Liver (tissue), 9 donors: ENCODE results near the gene ASB1. TPM values are rescaled to one million over a fixed set of nuclear protein-coding genes. Genes with fewer than 3 reads are reported as not detected.

Experiments
- DNase-seq: peaks from one replicate; pipeline ENCODE4 v3.0.0-alpha.2; 2017; ENCODE audit warnings: low spot score
- H3K27ac ChIP-seq, 2 donors: one replicate each; pipeline ENCODE4 v1.7.0; 2013; ENCODE audit warnings: inconsistent platforms in 2 of 2, low read length in 2 of 2, control low read depth in 1 of 2, low read depth in 1 of 2, mild to moderate bottlenecking in 1 of 2
- H3K27me3 ChIP-seq, 4 donors: one replicate each; pipeline versions ENCODE4 v1.6.1 to v1.7.0; 2013; ENCODE audit warnings: low read length in 3 of 4, inconsistent platforms in 1 of 4, mild to moderate bottlenecking in 1 of 4, moderate library complexity in 1 of 4; ENCODE audit not compliant: control insufficient read depth in 4 of 4, insufficient read depth in 4 of 4
- H3K36me3 ChIP-seq, 4 donors: one replicate each; pipeline versions ENCODE4 v1.6.1 to v1.7.0; 2013; ENCODE audit warnings: low read length in 3 of 4, mild to moderate bottlenecking in 3 of 4, low read depth in 1 of 4, moderate library complexity in 1 of 4; ENCODE audit not compliant: control insufficient read depth in 4 of 4, insufficient read depth in 3 of 4
- H3K4me1 ChIP-seq, 4 donors: one replicate each; pipeline versions ENCODE4 v1.6.1 to v1.7.0; 2013; ENCODE audit warnings: low read length in 3 of 4, mild to moderate bottlenecking in 3 of 4, moderate library complexity in 1 of 4; ENCODE audit not compliant: control insufficient read depth in 4 of 4, insufficient read depth in 4 of 4
- H3K4me3 ChIP-seq, 3 donors: one replicate each; pipeline versions ENCODE4 v1.6.1 to v1.7.0; 2013; ENCODE audit warnings: low read length in 3 of 3, control low read depth in 1 of 3, low read depth in 1 of 3, mild to moderate bottlenecking in 1 of 3
- H3K9ac ChIP-seq, 2 donors: one replicate each; pipeline ENCODE4 v1.7.0; 2013; ENCODE audit warnings: low read length in 2 of 2, mild to moderate bottlenecking in 2 of 2, moderate library complexity in 2 of 2, control low read depth in 1 of 2, low read depth in 1 of 2
- H3K9me3 ChIP-seq, 4 donors: one replicate each; pipeline versions ENCODE4 v1.6.1 to v1.7.0; 2013; ENCODE audit warnings: low read length in 3 of 4; ENCODE audit not compliant: control insufficient read depth in 4 of 4
- EGR1 ChIP-seq, 2 donors: IDR thresholded peaks; 2 replicates each; pipeline ENCODE4 v1.6.1; 2016 to 2018; ENCODE audit warnings: antibody characterized with exemption in 2 of 2, low read depth in 2 of 2
- FOXA1 ChIP-seq: IDR thresholded peaks from 2 replicates; pipeline ENCODE4 v1.6.1; 2016; ENCODE audit warnings: antibody characterized with exemption
- FOXA2 ChIP-seq: IDR thresholded peaks from 2 replicates; pipeline ENCODE4 v1.6.1; 2016; ENCODE audit warnings: antibody characterized with exemption
- GABPA ChIP-seq, 2 donors: IDR thresholded peaks in 1 of 2; conservative IDR thresholded peaks in 1 of 2; 2 replicates each; pipeline ENCODE4 v1.6.1; 2016; ENCODE audit warnings: antibody characterized with exemption in 2 of 2, mild to moderate bottlenecking in 1 of 2, moderate library complexity in 1 of 2
- HNF4A ChIP-seq, 2 donors: conservative IDR thresholded peaks; 2 replicates each; pipeline ENCODE4 v1.6.1; 2016; ENCODE audit warnings: antibody characterized with exemption in 2 of 2, mild to moderate bottlenecking in 2 of 2
- HNF4G ChIP-seq: IDR thresholded peaks from 2 replicates; pipeline ENCODE4 v1.6.1; 2016; ENCODE audit warnings: antibody characterized with exemption
- JUND ChIP-seq, 2 donors: IDR thresholded peaks; 2 replicates each; pipeline ENCODE4 v1.6.1; 2016; ENCODE audit warnings: antibody characterized with exemption in 2 of 2
- NR2F2 ChIP-seq: IDR thresholded peaks from 2 replicates; pipeline ENCODE4 v1.6.1; 2016; ENCODE audit warnings: antibody characterized with exemption
- RAD21 ChIP-seq, 2 donors: IDR thresholded peaks; 2 replicates each; pipeline ENCODE4 v1.6.1; 2016; ENCODE audit warnings: antibody characterized with exemption in 2 of 2, mild to moderate bottlenecking in 2 of 2
- RXRA ChIP-seq, 2 donors: IDR thresholded peaks; 2 replicates each; pipeline ENCODE4 v1.6.1; 2017 to 2018; ENCODE audit warnings: antibody characterized with exemption in 2 of 2, mild to moderate bottlenecking in 1 of 2
- TAF1 ChIP-seq: conservative IDR thresholded peaks from 2 replicates; pipeline ENCODE4 v1.6.1; 2016; ENCODE audit warnings: antibody characterized with exemption, mild to moderate bottlenecking
- YY1 ChIP-seq: IDR thresholded peaks from 2 replicates; pipeline ENCODE4 v1.6.1; 2016; ENCODE audit warnings: antibody characterized with exemption, mild to moderate bottlenecking
- WGBS: extraction: QIAGEN DNeasy Blood & Tissue Kit; methylation state at CpG from one replicate; pipeline ENCODE4 v1.1.7; 2013; 5-methylcytosine and 5-hydroxymethylcytosine counted together
- polyA plus RNA-seq, 2 donors: library from polyadenylated mRNA; stranded (reverse) in 1 of 2; unstranded in 1 of 2; fragments of 200-250 nt in 1 of 2; fragments of >200 nt in 1 of 2; fragmentation: Nextera tagmentation in 1 of 2; extraction: Ambion mirVana in 1 of 2; gene quantifications; one replicate each; pipeline versions ENCODE4 v1.2.1 to v1.2.3, GENCODE V29; 2013 to 2015
- total RNA-seq, 2 donors: library from RNA; depleted of rRNA; stranded (reverse); fragments of >200 nt; gene quantifications; one replicate each; pipeline ENCODE4 v1.2.3, GENCODE V29; 2014
- TF ChIP-seq, protein P1 (sequence below): IDR thresholded peaks from 2 replicates; pipeline ENCODE4 v1.6.1; 2016; ENCODE audit warnings: antibody characterized with exemption, mild to moderate bottlenecking
- TF ChIP-seq, protein P2 (sequence below): IDR thresholded peaks from 2 replicates; pipeline ENCODE4 v1.6.1; 2016; ENCODE audit warnings: antibody characterized with exemption
- TF ChIP-seq, protein P3 (sequence below): IDR thresholded peaks from 2 replicates; pipeline ENCODE4 v1.6.1; 2016; ENCODE audit warnings: antibody characterized with exemption
- TF ChIP-seq, protein P4 (sequence below): fragments of 150-350 bp; IDR thresholded peaks from 2 replicates; pipeline ENCODE4 v1.5.1; 2017; ENCODE audit warnings: improper control_type of control experiment, low read depth, low read length; ENCODE audit not compliant: missing input control
- TF ChIP-seq, protein P5 (sequence below): IDR thresholded peaks from 2 replicates; pipeline ENCODE4 v1.6.1; 2016; ENCODE audit warnings: antibody characterized with exemption
- donor health status: healthy.
- donor health status: healthy.
- donor health status: healthy.
- donor health status: healthy.
- donor health status: healthy.

ASB1 gene
- total and polyA plus RNA-seq, 4 donors: 6.1 to 15.2 (median 10.5) TPM

DNA sequence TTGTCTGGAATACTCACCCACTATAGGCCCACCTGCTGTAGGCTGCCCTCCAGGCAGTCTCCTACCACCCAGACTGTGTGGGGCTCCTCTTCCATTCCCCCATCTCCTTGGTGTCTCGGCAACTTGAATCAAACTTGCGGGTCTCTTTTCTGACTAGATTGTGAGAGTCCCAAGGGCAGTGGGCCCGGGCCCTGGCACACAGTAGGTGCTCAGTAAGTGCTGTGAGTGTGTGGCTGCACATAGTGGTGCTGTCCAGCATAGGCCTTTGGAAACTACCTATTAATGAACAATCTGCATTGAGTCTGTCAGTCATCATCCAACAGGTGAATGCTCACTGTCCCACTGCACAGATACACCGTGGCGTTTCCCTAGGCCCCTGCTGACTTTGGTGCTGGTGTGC, 43.6 kb upstream of the ASB1 start:
- H3K27ac ChIP-seq: no peak overlapping the region
- no peak overlapping the region for H3K4me3 ChIP-seq
- peaks cover 0 to 5% (median 0%) of the 10 kb centered on the region in 4 donors for H3K4me1 ChIP-seq
- H3K36me3 ChIP-seq: peaks cover 0 to 2% (median 2%) of the 10 kb centered on the region in 4 donors
- 98% methylated on average over 5 of the region's 5 CpGs for WGBS
- no peak for TF ChIP-seq RAD21 (IDR thresholded peaks at IDR 0.05)
- no peak for TF ChIP-seq JUND (IDR thresholded peaks at IDR 0.05)
- TF ChIP-seq EGR1 (IDR thresholded peaks at IDR 0.05; ENCODE audit: low read depth in 2 of 2): no peak
- TF ChIP-seq, protein P1, sequence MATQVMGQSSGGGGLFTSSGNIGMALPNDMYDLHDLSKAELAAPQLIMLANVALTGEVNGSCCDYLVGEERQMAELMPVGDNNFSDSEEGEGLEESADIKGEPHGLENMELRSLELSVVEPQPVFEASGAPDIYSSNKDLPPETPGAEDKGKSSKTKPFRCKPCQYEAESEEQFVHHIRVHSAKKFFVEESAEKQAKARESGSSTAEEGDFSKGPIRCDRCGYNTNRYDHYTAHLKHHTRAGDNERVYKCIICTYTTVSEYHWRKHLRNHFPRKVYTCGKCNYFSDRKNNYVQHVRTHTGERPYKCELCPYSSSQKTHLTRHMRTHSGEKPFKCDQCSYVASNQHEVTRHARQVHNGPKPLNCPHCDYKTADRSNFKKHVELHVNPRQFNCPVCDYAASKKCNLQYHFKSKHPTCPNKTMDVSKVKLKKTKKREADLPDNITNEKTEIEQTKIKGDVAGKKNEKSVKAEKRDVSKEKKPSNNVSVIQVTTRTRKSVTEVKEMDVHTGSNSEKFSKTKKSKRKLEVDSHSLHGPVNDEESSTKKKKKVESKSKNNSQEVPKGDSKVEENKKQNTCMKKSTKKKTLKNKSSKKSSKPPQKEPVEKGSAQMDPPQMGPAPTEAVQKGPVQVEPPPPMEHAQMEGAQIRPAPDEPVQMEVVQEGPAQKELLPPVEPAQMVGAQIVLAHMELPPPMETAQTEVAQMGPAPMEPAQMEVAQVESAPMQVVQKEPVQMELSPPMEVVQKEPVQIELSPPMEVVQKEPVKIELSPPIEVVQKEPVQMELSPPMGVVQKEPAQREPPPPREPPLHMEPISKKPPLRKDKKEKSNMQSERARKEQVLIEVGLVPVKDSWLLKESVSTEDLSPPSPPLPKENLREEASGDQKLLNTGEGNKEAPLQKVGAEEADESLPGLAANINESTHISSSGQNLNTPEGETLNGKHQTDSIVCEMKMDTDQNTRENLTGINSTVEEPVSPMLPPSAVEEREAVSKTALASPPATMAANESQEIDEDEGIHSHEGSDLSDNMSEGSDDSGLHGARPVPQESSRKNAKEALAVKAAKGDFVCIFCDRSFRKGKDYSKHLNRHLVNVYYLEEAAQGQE: no peak
- no peak for TF ChIP-seq GABPA (IDR thresholded peaks at IDR 0.05 in 1 of 2, conservative IDR thresholded peaks at IDR 0.05 in 1 of 2)
- no peak for TF ChIP-seq FOXA1
- TF ChIP-seq, protein P2, sequence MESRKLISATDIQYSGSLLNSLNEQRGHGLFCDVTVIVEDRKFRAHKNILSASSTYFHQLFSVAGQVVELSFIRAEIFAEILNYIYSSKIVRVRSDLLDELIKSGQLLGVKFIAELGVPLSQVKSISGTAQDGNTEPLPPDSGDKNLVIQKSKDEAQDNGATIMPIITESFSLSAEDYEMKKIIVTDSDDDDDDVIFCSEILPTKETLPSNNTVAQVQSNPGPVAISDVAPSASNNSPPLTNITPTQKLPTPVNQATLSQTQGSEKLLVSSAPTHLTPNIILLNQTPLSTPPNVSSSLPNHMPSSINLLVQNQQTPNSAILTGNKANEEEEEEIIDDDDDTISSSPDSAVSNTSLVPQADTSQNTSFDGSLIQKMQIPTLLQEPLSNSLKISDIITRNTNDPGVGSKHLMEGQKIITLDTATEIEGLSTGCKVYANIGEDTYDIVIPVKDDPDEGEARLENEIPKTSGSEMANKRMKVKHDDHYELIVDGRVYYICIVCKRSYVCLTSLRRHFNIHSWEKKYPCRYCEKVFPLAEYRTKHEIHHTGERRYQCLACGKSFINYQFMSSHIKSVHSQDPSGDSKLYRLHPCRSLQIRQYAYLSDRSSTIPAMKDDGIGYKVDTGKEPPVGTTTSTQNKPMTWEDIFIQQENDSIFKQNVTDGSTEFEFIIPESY: no peak
- TF ChIP-seq NR2F2: no peak
- TF ChIP-seq, protein P3, sequence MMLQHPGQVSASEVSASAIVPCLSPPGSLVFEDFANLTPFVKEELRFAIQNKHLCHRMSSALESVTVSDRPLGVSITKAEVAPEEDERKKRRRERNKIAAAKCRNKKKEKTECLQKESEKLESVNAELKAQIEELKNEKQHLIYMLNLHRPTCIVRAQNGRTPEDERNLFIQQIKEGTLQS: no peak
- TF ChIP-seq HNF4A (conservative IDR thresholded peaks at IDR 0.05): no peak
- no peak for TF ChIP-seq RXRA (IDR thresholded peaks at IDR 0.05)
- TF ChIP-seq, protein P4, sequence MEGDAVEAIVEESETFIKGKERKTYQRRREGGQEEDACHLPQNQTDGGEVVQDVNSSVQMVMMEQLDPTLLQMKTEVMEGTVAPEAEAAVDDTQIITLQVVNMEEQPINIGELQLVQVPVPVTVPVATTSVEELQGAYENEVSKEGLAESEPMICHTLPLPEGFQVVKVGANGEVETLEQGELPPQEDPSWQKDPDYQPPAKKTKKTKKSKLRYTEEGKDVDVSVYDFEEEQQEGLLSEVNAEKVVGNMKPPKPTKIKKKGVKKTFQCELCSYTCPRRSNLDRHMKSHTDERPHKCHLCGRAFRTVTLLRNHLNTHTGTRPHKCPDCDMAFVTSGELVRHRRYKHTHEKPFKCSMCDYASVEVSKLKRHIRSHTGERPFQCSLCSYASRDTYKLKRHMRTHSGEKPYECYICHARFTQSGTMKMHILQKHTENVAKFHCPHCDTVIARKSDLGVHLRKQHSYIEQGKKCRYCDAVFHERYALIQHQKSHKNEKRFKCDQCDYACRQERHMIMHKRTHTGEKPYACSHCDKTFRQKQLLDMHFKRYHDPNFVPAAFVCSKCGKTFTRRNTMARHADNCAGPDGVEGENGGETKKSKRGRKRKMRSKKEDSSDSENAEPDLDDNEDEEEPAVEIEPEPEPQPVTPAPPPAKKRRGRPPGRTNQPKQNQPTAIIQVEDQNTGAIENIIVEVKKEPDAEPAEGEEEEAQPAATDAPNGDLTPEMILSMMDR: no peak
- TF ChIP-seq YY1: no peak
- no peak for DNase-seq
- no peak overlapping the region for H3K9ac ChIP-seq
- no peaks in the 10 kb centered on the region for H3K27me3 ChIP-seq
- no peaks in the 10 kb centered on the region for H3K9me3 ChIP-seq

DNA sequence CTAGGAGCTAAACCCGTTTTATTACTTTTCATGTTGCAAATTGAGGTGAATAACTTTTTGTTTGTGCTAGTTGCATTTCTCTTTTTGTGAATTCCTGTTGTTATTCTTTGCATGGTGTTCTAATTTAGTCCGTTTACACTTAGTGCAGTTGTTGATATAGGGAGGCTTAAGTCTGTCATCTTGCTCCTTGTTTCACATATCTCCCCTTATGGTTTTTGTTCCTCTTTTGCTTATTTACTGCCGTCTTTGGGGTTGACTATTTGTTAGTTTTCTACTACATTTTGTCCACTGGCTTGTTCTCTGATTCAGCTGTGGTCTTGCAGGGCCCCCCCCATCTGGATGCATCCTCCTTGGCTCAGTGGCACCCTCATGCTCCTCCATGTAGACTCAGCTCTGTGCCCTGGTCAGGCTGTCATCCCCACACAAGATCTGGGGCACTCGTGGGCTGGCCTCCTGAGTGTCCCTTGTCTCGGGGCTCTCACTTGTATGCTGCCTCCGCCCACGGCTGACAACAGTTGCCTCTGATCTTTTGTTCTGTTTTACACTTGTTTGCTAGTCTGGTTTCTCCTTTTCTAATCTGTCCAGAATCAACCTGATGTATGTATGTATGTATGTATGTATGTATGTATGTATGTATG, 42.9 kb upstream of the ASB1 start:
- no peaks in the 10 kb centered on the region for H3K27me3 ChIP-seq

More for the DNA sequence above, 42.9 kb upstream of the ASB1 start:
- WGBS: 92% methylated on average over 7 of the region's 7 CpGs
- Histone ChIP-seq H3K9ac (no peak overlapping the region), H3K4me3 (no peak overlapping the region), H3K36me3 (peaks cover 0 to 2% (median 2%) of the 10 kb centered on the region in 4 donors), H3K4me1 (peaks cover 0 to 5% (median 0%) of the 10 kb centered on the region in 4 donors), H3K9me3 (no peaks in the 10 kb centered on the region), H3K27ac (no peak overlapping the region)
- no peak for DNase-seq
- no peak for TF ChIP-seq EGR1 (IDR thresholded peaks at IDR 0.05; ENCODE audit: low read depth in 2 of 2)
- TF ChIP-seq, protein P2: no peak
- TF ChIP-seq, protein P4: no peak
- no peak for TF ChIP-seq HNF4G
- TF ChIP-seq FOXA2: no peak
- no peak for TF ChIP-seq HNF4A (conservative IDR thresholded peaks at IDR 0.05)
- no peak for TF ChIP-seq YY1
- no peak for TF ChIP-seq JUND (IDR thresholded peaks at IDR 0.05)
- TF ChIP-seq TAF1: no peak
- TF ChIP-seq GABPA (IDR thresholded peaks at IDR 0.05 in 1 of 2, conservative IDR thresholded peaks at IDR 0.05 in 1 of 2): no peak
- TF ChIP-seq, protein P3: no peak
- TF ChIP-seq, protein P5, sequence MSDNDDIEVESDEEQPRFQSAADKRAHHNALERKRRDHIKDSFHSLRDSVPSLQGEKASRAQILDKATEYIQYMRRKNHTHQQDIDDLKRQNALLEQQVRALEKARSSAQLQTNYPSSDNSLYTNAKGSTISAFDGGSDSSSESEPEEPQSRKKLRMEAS: no peak
- no peak for TF ChIP-seq FOXA1
- no peak for TF ChIP-seq RAD21 (IDR thresholded peaks at IDR 0.05)
- no peak for TF ChIP-seq NR2F2
